Kidney glomerular epithelial cell (primary cell): ENCODE measurements around the gene CNR2.
A peak's percentile ranks its signal among the peaks of the same experiment; 100 is the strongest.
"Not testable (repeated sequence)": the region's sequence is repeated elsewhere in the genome, so short reads cannot be mapped to it uniquely, and the experiment has no call there.

Experiments used
- DNase-seq: peaks from one replicate; lab custom pipeline; 2025; lab: John Stamatoyannopoulos, UW

The CNR2 gene

GRCh38 chr1:23834156-23834555, 79.0 kb downstream of the CNR2 start:
- DNase-seq: not testable (repeated sequence)

- no peak for DNase-seq
Observed at GRCh38 chr1:23827717-23828116, 85.4 kb downstream of the CNR2 start.

GRCh38 chr1:23826590-23826989, 86.6 kb downstream of the CNR2 start:
- DNase-seq: not testable (repeated sequence)

GRCh38 chr1:23825762-23826522, 87.2 kb downstream of the CNR2 start:
- DNase-seq: no peak

- peak; percentile 74 for DNase-seq
Observed at GRCh38 chr1:23825076-23825761, 87.9 kb downstream of the CNR2 start, which contains the start of gene HMGCL. Gene HMGCL (minus strand): TSS chr1:23825429. CDS start chr1:23825415, 14 bp downstream.

- DNase-seq: no peak
Observed at GRCh38 chr1:23824711-23825075, 88.5 kb downstream of the CNR2 start.

GRCh38 chr1:23823767-23824166, 89.4 kb downstream of the CNR2 start:
- no peak for DNase-seq
